Brain microvascular endothelial cell (primary cell): ENCODE data around the gene HDAC9.

Experiments
- DNase-seq: peaks from one replicate; pipeline ENCODE4 v3.0.0-alpha.2; 2020
- H3K27ac ChIP-seq: fragments of 250-450 bp; sonication (Bioruptor Pico); 2 replicates; pipeline ENCODE4 v1.5.1; 2020; ENCODE audit warnings: mild to moderate bottlenecking, moderate library complexity
- H3K27me3 ChIP-seq: fragments of 250-450 bp; sonication (Bioruptor Pico); replicated peaks from 2 replicates; pipeline ENCODE4 v1.5.1; 2020; ENCODE audit warnings: mild to moderate bottlenecking
- H3K36me3 ChIP-seq: fragments of 250-450 bp; sonication (Bioruptor Pico); replicated peaks from 2 replicates; pipeline ENCODE4 v1.5.1; 2020; ENCODE audit warnings: mild to moderate bottlenecking
- H3K4me3 ChIP-seq: 2 replicates; pipeline ENCODE4 v1.5.1; 2011; ENCODE audit warnings: low read depth, mild to moderate bottlenecking, control low read depth, low read length, moderate library complexity
- in situ Hi-C: cut with HindIII; loops from 2 replicates; pipeline ENCODE4 v1.10.0; 2017; ENCODE audit warnings: low sequenced_read_pairs, low pct_ligation_motif_present
- TF ChIP-seq, protein P1 (sequence below): IDR thresholded peaks from 2 replicates; pipeline ENCODE4 v1.5.1; 2011; ENCODE audit warnings: low read depth, mild to moderate bottlenecking, moderate library complexity, low read length, control low read depth, inconsistent platforms; ENCODE audit errors: missing control alignments

Gene HDAC9

DNA sequence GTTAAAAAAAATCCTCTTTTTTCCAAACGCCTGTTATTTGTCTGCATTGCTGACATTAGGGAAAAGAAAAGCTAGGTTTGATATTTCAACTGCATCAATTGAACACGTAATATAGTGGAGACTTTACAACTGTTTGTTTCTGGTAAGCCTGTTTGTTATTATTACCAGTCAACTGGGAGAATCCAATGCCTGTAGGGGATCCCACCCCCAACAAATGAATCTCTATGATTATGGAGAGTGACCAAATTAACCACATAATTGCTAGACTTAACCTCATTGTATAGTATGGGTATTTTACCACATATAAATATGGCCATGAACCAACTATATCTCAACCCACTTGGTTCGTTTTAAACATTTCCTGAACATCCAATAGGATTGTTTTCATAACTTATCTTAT is 405.8 kb downstream of the HDAC9 start:
- in situ Hi-C loops: no loop called here
- no peak overlapping the region for H3K4me3 ChIP-seq
- TF ChIP-seq, protein P1, sequence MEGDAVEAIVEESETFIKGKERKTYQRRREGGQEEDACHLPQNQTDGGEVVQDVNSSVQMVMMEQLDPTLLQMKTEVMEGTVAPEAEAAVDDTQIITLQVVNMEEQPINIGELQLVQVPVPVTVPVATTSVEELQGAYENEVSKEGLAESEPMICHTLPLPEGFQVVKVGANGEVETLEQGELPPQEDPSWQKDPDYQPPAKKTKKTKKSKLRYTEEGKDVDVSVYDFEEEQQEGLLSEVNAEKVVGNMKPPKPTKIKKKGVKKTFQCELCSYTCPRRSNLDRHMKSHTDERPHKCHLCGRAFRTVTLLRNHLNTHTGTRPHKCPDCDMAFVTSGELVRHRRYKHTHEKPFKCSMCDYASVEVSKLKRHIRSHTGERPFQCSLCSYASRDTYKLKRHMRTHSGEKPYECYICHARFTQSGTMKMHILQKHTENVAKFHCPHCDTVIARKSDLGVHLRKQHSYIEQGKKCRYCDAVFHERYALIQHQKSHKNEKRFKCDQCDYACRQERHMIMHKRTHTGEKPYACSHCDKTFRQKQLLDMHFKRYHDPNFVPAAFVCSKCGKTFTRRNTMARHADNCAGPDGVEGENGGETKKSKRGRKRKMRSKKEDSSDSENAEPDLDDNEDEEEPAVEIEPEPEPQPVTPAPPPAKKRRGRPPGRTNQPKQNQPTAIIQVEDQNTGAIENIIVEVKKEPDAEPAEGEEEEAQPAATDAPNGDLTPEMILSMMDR: no peak
- H3K27ac ChIP-seq: no peak overlapping the region
- no peaks in the 10 kb centered on the region for H3K27me3 ChIP-seq
- no peaks in the 10 kb centered on the region for H3K36me3 ChIP-seq
- DNase-seq: no peak

- Histone ChIP-seq H3K27ac (no peak overlapping the region), H3K36me3 (no peaks in the 10 kb centered on the region), H3K27me3 (no peaks in the 10 kb centered on the region), H3K4me3 (no peak overlapping the region)
- TF ChIP-seq, protein P1: no peak
- DNase-seq: no peak
- in situ Hi-C loops: no loop called here
Measured at GRCh38 chr7:18901982-18902421, 406.5 kb downstream of the HDAC9 start.

DNA sequence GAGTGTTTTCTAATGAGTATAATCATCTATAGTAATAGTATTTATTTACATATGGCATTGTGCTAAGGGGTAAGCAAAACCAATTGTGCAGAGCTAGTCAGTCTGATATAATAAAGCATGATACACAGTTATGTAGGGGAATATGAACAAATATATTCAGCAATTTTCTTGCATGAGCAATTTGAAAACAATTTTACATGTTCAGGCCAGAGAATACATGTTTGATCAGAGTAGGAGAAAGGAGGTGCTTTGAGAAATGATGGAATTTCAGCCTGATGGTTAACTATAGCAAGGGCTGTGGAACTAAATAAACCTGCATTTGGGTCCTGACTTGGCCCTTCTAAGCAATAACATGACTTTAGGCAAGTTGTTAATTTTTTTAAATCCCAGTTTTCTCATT is 407.3 kb downstream of the HDAC9 start:
- Histone ChIP-seq H3K4me3 (no peak overlapping the region), H3K27me3 (no peaks in the 10 kb centered on the region)
- in situ Hi-C loops: no loop called here

DNA sequence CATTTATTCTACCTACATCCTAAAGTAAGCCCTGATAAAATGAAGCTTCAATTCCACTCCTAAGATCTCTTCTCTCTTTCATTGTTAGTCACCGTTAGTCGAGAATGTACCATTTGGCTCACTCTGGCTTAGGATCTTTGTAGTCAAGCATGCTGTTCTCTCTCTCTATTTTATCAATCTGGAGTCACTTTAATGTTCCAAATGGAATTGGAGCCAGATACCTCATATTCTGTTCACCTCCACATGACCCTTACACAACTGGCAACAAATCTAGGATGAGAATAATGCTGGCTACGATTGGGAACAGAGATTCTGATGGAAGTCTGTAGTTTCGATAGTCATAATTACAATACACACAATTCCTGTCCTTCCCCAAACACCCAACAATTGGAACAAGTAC is 408.1 kb downstream of the HDAC9 start:
- Histone ChIP-seq H3K27me3 (no peaks in the 10 kb centered on the region), H3K4me3 (no peak overlapping the region), H3K27ac (no peak overlapping the region), H3K36me3 (no peaks in the 10 kb centered on the region)
- in situ Hi-C loops: no loop called here
- DNase-seq: no peak
- TF ChIP-seq, protein P1: no peak

More for the DNA sequence above, 407.3 kb downstream of the HDAC9 start:
- no peak for DNase-seq
- H3K27ac ChIP-seq: no peak overlapping the region
- no peaks in the 10 kb centered on the region for H3K36me3 ChIP-seq
- TF ChIP-seq, protein P1: no peak

- no peak overlapping the region for H3K4me3 ChIP-seq
- TF ChIP-seq, protein P1: no peak
- H3K27ac ChIP-seq: no peak overlapping the region
- H3K36me3 ChIP-seq: no peaks in the 10 kb centered on the region
- in situ Hi-C loops: no loop called here
- no peaks in the 10 kb centered on the region for H3K27me3 ChIP-seq
- no peak for DNase-seq
Measured at GRCh38 chr7:18905316-18905943, 409.9 kb downstream of the HDAC9 start.

DNA sequence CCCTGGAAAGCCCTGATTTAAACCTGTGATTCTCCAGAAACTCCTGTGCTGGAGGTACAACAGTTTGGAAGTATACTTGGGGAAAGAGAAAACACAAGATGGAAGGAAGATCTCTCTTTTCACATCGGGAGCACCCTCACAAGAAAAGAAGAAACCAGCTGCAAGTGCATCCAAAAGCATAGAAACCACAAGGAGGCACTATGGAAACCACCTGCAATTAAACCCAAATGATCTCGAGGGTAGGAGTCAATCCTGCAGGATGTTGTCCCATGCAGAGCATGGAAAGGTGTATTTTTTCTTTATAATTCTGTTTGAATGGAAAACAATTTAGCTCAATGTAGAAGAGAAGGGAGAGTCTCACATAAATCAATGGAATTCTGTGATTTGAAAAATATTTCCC is 411.4 kb downstream of the HDAC9 start:
- in situ Hi-C loops: no loop called here
- Histone ChIP-seq H3K27me3 (no peaks in the 10 kb centered on the region), H3K36me3 (no peaks in the 10 kb centered on the region), H3K27ac (no peak overlapping the region), H3K4me3 (no peak overlapping the region)
- TF ChIP-seq, protein P1: peak; percentile 23
- DNase-seq: no peak
